HCT116 (cell line): ENCODE measurements around the gene MSLN. TPM values are rescaled to one million over a fixed set of nuclear protein-coding genes. Genes with fewer than 3 reads are reported as not detected.
A peak's percentile ranks its signal among the peaks of the same experiment; 100 is the strongest.

ENCODE experiments used
- ATAC-seq: fragments of 200-7000 bp; cut with Tn5 transposase; 2 replicates; pipeline ENCODE4 v1.9.1; 2020; ENCODE audit warnings: mild to moderate bottlenecking, moderate library complexity
- BruUV-seq: library from RNA; stranded (reverse); fragments of 400-500 nt; replicated peaks from 2 replicates; lab custom pipeline; 2021; lab: Mats Ljungman, UMichigan
- CTCF ChIA-PET: fragments of 300-600 bp; sonication (Branson Sonifier 250); formaldehyde crosslinking; loops from one replicate; lab custom pipeline; 2021; ENCODE audit warnings: antibody characterized with exemption; lab: Charles Lee
- POLR2A ChIA-PET: fragments of 300-600, 350-600 bp; sonication (Branson Sonifier 250); formaldehyde crosslinking; loops from one replicate; lab custom pipeline; 2021; ENCODE audit warnings: antibody characterized with exemption; lab: Charles Lee
- RAD21 ChIA-PET, 2 experiments: fragments of 300-600 bp; sonication (Branson Sonifier 250); formaldehyde crosslinking; loops; one replicate each; lab custom pipeline; 2023; ENCODE audit warnings: low total read pairs in 2 of 2; ENCODE audit not compliant: uncharacterized antibody in 2 of 2, unreplicated experiment in 2 of 2, low non-redundant PET in 1 of 2; lab: Charles Lee
- DNase-seq: peaks from one replicate; pipeline ENCODE4 v3.0.0-alpha.2; 2010; ENCODE audit warnings: low read depth, low spot score
- H2AFZ ChIP-seq: fragments of 200-600 bp; shearing (Covaris generic), sonication (generic); 2 replicates; pipeline ENCODE4 v1.6.1; 2017; ENCODE audit warnings: low read depth, mixed run types, mixed read lengths, antibody characterized with exemption, low read length; ENCODE audit not compliant: poor library complexity, severe bottlenecking
- H3K27ac ChIP-seq: 2 replicates; pipeline ENCODE4 v1.5.1; 2012; ENCODE audit warnings: low read depth, low read length
- H3K27me3 ChIP-seq: fragments of 200-600 bp; sonication (generic); 2 replicates; pipeline ENCODE4 v1.6.1; 2016; ENCODE audit warnings: mixed run types, low read length, mixed read lengths; ENCODE audit not compliant: insufficient read depth
- H3K36me3 ChIP-seq, 2 experiments: fragments of 200-500 bp in 1 of 2; fragments of 200-600 bp in 1 of 2; sonication (Bioruptor generic) in 1 of 2; sonication (generic) in 1 of 2; 2 replicates each; pipeline versions ENCODE4 v1.5.1 to v1.6.1; 2014 to 2016; ENCODE audit warnings: low read length in 2 of 2, inconsistent platforms in 1 of 2, mixed read lengths in 1 of 2, mixed run types in 1 of 2; ENCODE audit not compliant: insufficient read depth in 2 of 2, control insufficient read depth in 1 of 2
- H3K4me1 ChIP-seq, 2 experiments: fragments of 200-600 bp in 1 of 2; sonication (generic) in 1 of 2; 2 replicates each; pipeline versions ENCODE4 v1.5.1 to v1.6.1; 2012 to 2017; ENCODE audit warnings: low read length in 2 of 2, inconsistent platforms in 1 of 2, mild to moderate bottlenecking in 1 of 2, mixed read lengths in 1 of 2, mixed run types in 1 of 2, moderate library complexity in 1 of 2; ENCODE audit not compliant: insufficient read depth in 2 of 2, control insufficient read depth in 1 of 2
- H3K4me2 ChIP-seq: fragments of 200-600 bp; sonication (generic); 2 replicates; pipeline ENCODE4 v1.6.1; 2017; ENCODE audit warnings: mixed run types, low read length, mixed read lengths
- H3K4me3 ChIP-seq, 2 experiments: fragments of 200-600 bp in 1 of 2; sonication (generic) in 1 of 2; replicated peaks in 1 of 2; 2 replicates each; pipeline ENCODE4 v1.5.1; 2011 to 2016; ENCODE audit warnings: low read length in 2 of 2, control low read depth in 1 of 2, low read depth in 1 of 2, mild to moderate bottlenecking in 1 of 2, mixed read lengths in 1 of 2, mixed run types in 1 of 2
- H3K79me2 ChIP-seq: fragments of 200-600 bp; sonication (generic); 2 replicates; pipeline ENCODE4 v1.6.1; 2017; ENCODE audit warnings: mild to moderate bottlenecking, mixed run types, low read length, moderate library complexity, mixed read lengths; ENCODE audit not compliant: insufficient read depth
- H3K9ac ChIP-seq: fragments of 200-600 bp; sonication (generic); 2 replicates; pipeline ENCODE4 v1.6.1; 2016; ENCODE audit warnings: low read length, mixed read lengths
- H3K9me2 ChIP-seq: fragments of 200-600 bp; sonication (generic), shearing (Covaris generic); 2 replicates; pipeline ENCODE4 v1.6.1; 2017; ENCODE audit warnings: mixed run types, mild to moderate bottlenecking, moderate library complexity; ENCODE audit not compliant: insufficient read depth
- H3K9me3 ChIP-seq, 2 experiments: fragments of 200-500 bp in 1 of 2; fragments of 200-600 bp in 1 of 2; sonication (Bioruptor generic) in 1 of 2; sonication (generic) in 1 of 2; 2 replicates each; pipeline ENCODE4 v1.6.1; 2014 to 2017; ENCODE audit warnings: low read length in 2 of 2, mixed read lengths in 2 of 2, inconsistent platforms in 1 of 2, low read depth in 1 of 2, mild to moderate bottlenecking in 1 of 2, mixed run types in 1 of 2, moderate library complexity in 1 of 2; ENCODE audit not compliant: control insufficient read depth in 1 of 2, insufficient read depth in 1 of 2
- H4K20me1 ChIP-seq: fragments of 200-600 bp; sonication (generic), shearing (Covaris generic); 2 replicates; pipeline ENCODE4 v1.6.1; 2017; ENCODE audit warnings: mixed run types, mild to moderate bottlenecking, moderate library complexity; ENCODE audit not compliant: insufficient read depth
- CTCF ChIP-seq, 3 experiments: fragments of 200-600 bp in 1 of 3; sonication (generic) in 1 of 3; IDR thresholded peaks in 2 of 3; conservative IDR thresholded peaks in 1 of 3; 2 replicates each; pipeline ENCODE4 v1.5.1; 2012 to 2017; ENCODE audit warnings: low read depth in 2 of 3, low read length in 2 of 3, antibody characterized with exemption in 1 of 3, borderline replicate concordance in 1 of 3, control low read depth in 1 of 3, mild to moderate bottlenecking in 1 of 3, mixed read lengths in 1 of 3, mixed run types in 1 of 3, moderate library complexity in 1 of 3; ENCODE audit not compliant: insufficient read depth in 1 of 3
- EZH2 ChIP-seq: fragments of 200-600 bp; sonication (generic); IDR thresholded peaks from 2 replicates; pipeline ENCODE4 v1.6.1; 2017; ENCODE audit warnings: antibody characterized with exemption, mixed run types
- MAX ChIP-seq: IDR thresholded peaks from 2 replicates; pipeline ENCODE4 v1.6.1; 2012
- POLR2A ChIP-seq: IDR thresholded peaks from 2 replicates; pipeline ENCODE4 v1.7.0; 2011; ENCODE audit warnings: borderline replicate concordance; ENCODE audit not compliant: insufficient read depth, insufficient read length; ENCODE audit errors: extremely low read depth
- REST ChIP-seq: IDR thresholded peaks from 2 replicates; pipeline ENCODE4 v1.6.1; 2012; ENCODE audit warnings: low read depth
- YY1 ChIP-seq: IDR thresholded peaks from 2 replicates; pipeline ENCODE4 v1.6.1; 2011; ENCODE audit warnings: low read length, low read depth, moderate library complexity, mild to moderate bottlenecking; ENCODE audit not compliant: insufficient replicate concordance; ENCODE audit errors: extremely low read depth
- ZFX ChIP-seq: fragments of 450-650 bp; IDR thresholded peaks from 2 replicates; pipeline ENCODE4 v1.6.1; 2017
- intact Hi-C: fragments of 100-400 bp; cut with micrococcal nuclease; formaldehyde crosslinking; loops from 2 replicates; pipeline ENCODE4 v1.10.0; 2022
- total RNA-seq: library from RNA; stranded (reverse); gene quantifications from one replicate; pipeline ENCODE4 v1.2.1, GENCODE V29; 2021; ENCODE audit not compliant: unreplicated experiment

The MSLN gene
- total RNA-seq, 1 experiment from 2014 or later: 40.9 TPM

- TF ChIP-seq REST (no peak), POLR2A (no peak), CTCF (IDR thresholded peaks at IDR 0.05 in 2 of 3, conservative IDR thresholded peaks at IDR 0.05 in 1 of 3; ENCODE audit: borderline replicate concordance in 1 of 3, insufficient read depth in 1 of 3, low read depth in 2 of 3, low read length in 2 of 3) (no peak), EZH2 (no peak)
- TF ChIP-seq, all 23 proteins: peak for 0
Observed at GRCh38 chr16:784431-784830, 23.9 kb downstream of the MSLN start (continued).

GRCh38 chr16:785563-786535 lies 25.3 kb downstream of the MSLN start:
- Histone ChIP-seq H2AFZ (no peak overlapping the region), H3K9me2 (no peaks in the 10 kb centered on the region), H3K27me3 (no peaks in the 10 kb centered on the region), H3K36me3 (peaks cover 5 to 30% of the 10 kb centered on the region in 2 experiments), H3K4me2 (no peak overlapping the region; the same call in 1 of the 2 replicates), H3K9me3 (no peaks in the 10 kb centered on the region), H3K79me2 (peaks cover 47% of the 10 kb centered on the region), H3K4me1 (peaks cover 5 to 37% of the 10 kb centered on the region in 2 experiments; a peak in 3 of 4 replicates), H3K4me3 (no peak overlapping the region), H3K27ac (peak overlapping the region; percentile 60), H3K9ac (no peak overlapping the region; the same call in 1 of the 2 replicates), H4K20me1 (no peaks in the 10 kb centered on the region)
- ChIA-PET RAD21 (interaction anchor here in 1 of 2 experiments (1.0 kb wide), 1 partner anchor 66 kb away, joined by 3 read pairs; no protein-coding TSS in a partner anchor), CTCF (interaction anchor here (0.7 to 2.2 kb wide), 6 partner anchors 9 to 73 kb away, joined by 3 to 19 read pairs (median 4); partner anchors contain the start of genes CIAO3 and MSLN), POLR2A (interaction anchor here (0.6 to 0.8 kb wide), 2 partner anchors 36 to 73 kb away, joined by 3 read pairs; no protein-coding TSS in a partner anchor)
- DNase-seq (no peak), ATAC-seq (peak; percentile 54)
- no TSS peak for BruUV-seq
- intact Hi-C loops: loop anchor here (1.0 to 2.0 kb wide), 3 partner anchors 41 to 74 kb away; no protein-coding TSS in a partner anchor
- TF ChIP-seq ZFX (0 out of 2 replicates have a peak, but pooled peaks have one; percentile 38), MAX (peak; percentile 45), YY1 (peak; percentile 53), REST (no peak)
